RKO (cell line): ENCODE measurements around the gene NINJ2.

Experiments used
- DNase-seq: peaks from one replicate; pipeline ENCODE4 v3.0.0-alpha.2; 2016; ENCODE audit warnings: low spot score

The NINJ2 gene

GRCh38 chr12:527729-528128 is 135.5 kb downstream of the NINJ2 start:
- no peak for DNase-seq

- DNase-seq, result no peak
Observed at GRCh38 chr12:527241-527640, 136.0 kb downstream of the NINJ2 start.

- no peak for DNase-seq
Observed at GRCh38 chr12:526089-526488, 137.2 kb downstream of the NINJ2 start.

- DNase-seq, result no peak
Observed at GRCh38 chr12:524167-524951, 138.9 kb downstream of the NINJ2 start.

GRCh38 chr12:522692-523378 is 140.4 kb downstream of the NINJ2 start:
- DNase-seq, result no peak

- no peak for DNase-seq
Observed at GRCh38 chr12:520119-520518, 143.1 kb downstream of the NINJ2 start.

GRCh38 chr12:517538-517937 is 145.7 kb downstream of the NINJ2 start:
- DNase-seq, result no peak
